ENCODE measurements around the gene CLRN1. TPM values are rescaled to one million over a fixed set of nuclear protein-coding genes. Genes with fewer than 3 reads are reported as not detected.

The CLRN1 gene
- polyA plus RNA-seq, 1 of the 3 experiments (the other 2 are of a cell fraction), result not detected

- Histone ChIP-seq H3K4me2 (no peak overlapping the region), H3K9me2 (no peaks in the 10 kb centered on the region), H4K20me1 (ENCODE audit: insufficient read depth) (no peaks in the 10 kb centered on the region), H2AFZ (ENCODE audit: low read depth) (no peak overlapping the region), H3K4me1 (ENCODE audit: control insufficient read depth in 1 of 2, insufficient read depth in 2 of 2, low read depth in 1 of 2, low read length in 1 of 2) (no peaks in the 10 kb centered on the region), H3K27ac (ENCODE audit: low read depth in 2 of 2, low read length in 1 of 2) (no peak overlapping the region), H3K27me3 (ENCODE audit: insufficient read depth) (peaks cover 8% of the 10 kb centered on the region; the same call in 1 of the 2 replicates), H3K9ac (no peak overlapping the region), H3K79me2 (ENCODE audit: insufficient read depth) (no peaks in the 10 kb centered on the region), H3K4me3 (ENCODE audit: low read depth in 2 of 2, low read length in 1 of 2) (no peak overlapping the region), H3K36me3 (replicated peaks in 1 of 2; ENCODE audit: control insufficient read depth in 1 of 2, insufficient read depth in 2 of 2, low read length in 1 of 2) (no peaks in the 10 kb centered on the region), H3K9me3 (no peaks in the 10 kb centered on the region), H3F3A (replicated peaks; ENCODE audit: insufficient read depth) (no peaks in the 10 kb centered on the region)
- DNase-seq, result no peak
- ChIA-PET POLR2A (no interaction called here), CTCF (interaction anchor here (0.6 to 1.3 kb wide), 2 partner anchors 8 to 281 kb away, joined by 3 read pairs; no protein-coding TSS in a partner anchor)
- WGBS (ENCODE audit: low lambda C conversion rate), result 24% methylated on average over 2 of the region's 2 CpGs
- no peak for TF ChIP-seq USF2 (IDR thresholded peaks at IDR 0.05; ENCODE audit: borderline replicate concordance, low read depth, low read length)
- no peak for TF ChIP-seq EP300 (IDR thresholded peaks at IDR 0.05; ENCODE audit: borderline replicate concordance in 1 of 2, low read depth in 1 of 2, low read length in 1 of 2)
- no peak for TF ChIP-seq CHD2 (IDR thresholded peaks at IDR 0.05; ENCODE audit: low read length, partially characterized antibody)
- TF ChIP-seq NRF1 (IDR thresholded peaks at IDR 0.05; ENCODE audit: low read depth, low read length), result no peak
- no peak for TF ChIP-seq RXRA (IDR thresholded peaks at IDR 0.05; ENCODE audit: borderline replicate concordance, low read depth)
- TF ChIP-seq SIN3A (IDR thresholded peaks at IDR 0.05; ENCODE audit: borderline replicate concordance, low read depth, low read length), result no peak
- TF ChIP-seq PBX3 (IDR thresholded peaks at IDR 0.05), result no peak
- TF ChIP-seq YY1 (IDR thresholded peaks at IDR 0.05; ENCODE audit: low read depth), result no peak
Observed at GRCh38 chr3:150887031-150887430, 85.5 kb downstream of the CLRN1 start.

- no peaks in the 10 kb centered on the region for H3K79me2 ChIP-seq (ENCODE audit: insufficient read depth)
- no peak for DNase-seq
- H3K4me2 ChIP-seq, result no peak overlapping the region
- no peaks in the 10 kb centered on the region for H3K9me2 ChIP-seq
- no peaks in the 10 kb centered on the region for H3K4me1 ChIP-seq (ENCODE audit: control insufficient read depth in 1 of 2, insufficient read depth in 2 of 2, low read depth in 1 of 2, low read length in 1 of 2)
- no peaks in the 10 kb centered on the region for H3K9me3 ChIP-seq
- POLR2A ChIA-PET, result no interaction called here
- no peak overlapping the region for H3K27ac ChIP-seq (ENCODE audit: low read depth in 2 of 2, low read length in 1 of 2)
- 0% methylated on average over 3 of the region's 3 CpGs for WGBS (ENCODE audit: low lambda C conversion rate)
- H3K4me3 ChIP-seq (ENCODE audit: low read depth in 2 of 2, low read length in 1 of 2), result no peak overlapping the region
- no peak overlapping the region for H2AFZ ChIP-seq (ENCODE audit: low read depth)
- peaks cover 16% of the 10 kb centered on the region for H3K27me3 ChIP-seq (ENCODE audit: insufficient read depth)
- TF ChIP-seq CTCF (IDR thresholded peaks at IDR 0.05), result no peak
- TF ChIP-seq EZH2phosphoT487 (IDR thresholded peaks at IDR 0.05; ENCODE audit: borderline replicate concordance, low read depth), result no peak
- no peak for TF ChIP-seq RXRA (IDR thresholded peaks at IDR 0.05; ENCODE audit: borderline replicate concordance, low read depth)
- TF ChIP-seq ZBTB33 (IDR thresholded peaks at IDR 0.05; ENCODE audit: borderline replicate concordance, low read depth), result no peak
- TF ChIP-seq TAF1 (IDR thresholded peaks at IDR 0.05; ENCODE audit: borderline replicate concordance, low read depth, low read length), result no peak
- no peak for TF ChIP-seq FOXM1 (IDR thresholded peaks at IDR 0.05; ENCODE audit: low read depth)
- TF ChIP-seq GABPA (IDR thresholded peaks at IDR 0.05; ENCODE audit: low read depth), result no peak
- no peak for TF ChIP-seq FOXJ3 (CRISPR knock-in tag; IDR thresholded peaks at IDR 0.05)
- no peak for TF ChIP-seq TCF12 (IDR thresholded peaks at IDR 0.05)
- TF ChIP-seq JUND (IDR thresholded peaks at IDR 0.05), result no peak
- no peak for TF ChIP-seq PBX3 (IDR thresholded peaks at IDR 0.05)
- TF ChIP-seq RCOR1 (IDR thresholded peaks at IDR 0.05; ENCODE audit: low read length), result no peak
- no peak for TF ChIP-seq EP300 (IDR thresholded peaks at IDR 0.05; ENCODE audit: borderline replicate concordance in 1 of 2, low read depth in 1 of 2, low read length in 1 of 2)
- no peak for TF ChIP-seq IRF3 (IDR thresholded peaks at IDR 0.05; ENCODE audit: low read depth, low read length)
- CTCF ChIA-PET, result interaction anchor here (1.3 kb wide), 1 partner anchor 98 kb away, joined by 3 read pairs; no protein-coding TSS in a partner anchor
- H4K20me1 ChIP-seq (ENCODE audit: insufficient read depth), result no peaks in the 10 kb centered on the region
- H3K9ac ChIP-seq, result no peak overlapping the region
- no peaks in the 10 kb centered on the region for H3K36me3 ChIP-seq (replicated peaks in 1 of 2; ENCODE audit: control insufficient read depth in 1 of 2, insufficient read depth in 2 of 2, low read length in 1 of 2)
- no peaks in the 10 kb centered on the region for H3F3A ChIP-seq (replicated peaks; ENCODE audit: insufficient read depth)
Observed at GRCh38 chr3:150885535-150885934, 87.0 kb downstream of the CLRN1 start.

Data from SK-N-SH (cell line).